HG03378 (cell line): Measurements from ENCODE around the gene SEC23B.
"Not testable (repeated sequence)": the region's sequence is repeated elsewhere in the genome, so short reads cannot be mapped to it uniquely, and the experiment has no call there.

Source experiments
- ATAC-seq: cut with Tn5 transposase; IDR thresholded peaks from one replicate; pipeline ENCODE4 v1.9.1; 2021; ENCODE audit warnings: mild to moderate bottlenecking, moderate library complexity; ENCODE audit not compliant: unreplicated experiment

Gene SEC23B

DNA sequence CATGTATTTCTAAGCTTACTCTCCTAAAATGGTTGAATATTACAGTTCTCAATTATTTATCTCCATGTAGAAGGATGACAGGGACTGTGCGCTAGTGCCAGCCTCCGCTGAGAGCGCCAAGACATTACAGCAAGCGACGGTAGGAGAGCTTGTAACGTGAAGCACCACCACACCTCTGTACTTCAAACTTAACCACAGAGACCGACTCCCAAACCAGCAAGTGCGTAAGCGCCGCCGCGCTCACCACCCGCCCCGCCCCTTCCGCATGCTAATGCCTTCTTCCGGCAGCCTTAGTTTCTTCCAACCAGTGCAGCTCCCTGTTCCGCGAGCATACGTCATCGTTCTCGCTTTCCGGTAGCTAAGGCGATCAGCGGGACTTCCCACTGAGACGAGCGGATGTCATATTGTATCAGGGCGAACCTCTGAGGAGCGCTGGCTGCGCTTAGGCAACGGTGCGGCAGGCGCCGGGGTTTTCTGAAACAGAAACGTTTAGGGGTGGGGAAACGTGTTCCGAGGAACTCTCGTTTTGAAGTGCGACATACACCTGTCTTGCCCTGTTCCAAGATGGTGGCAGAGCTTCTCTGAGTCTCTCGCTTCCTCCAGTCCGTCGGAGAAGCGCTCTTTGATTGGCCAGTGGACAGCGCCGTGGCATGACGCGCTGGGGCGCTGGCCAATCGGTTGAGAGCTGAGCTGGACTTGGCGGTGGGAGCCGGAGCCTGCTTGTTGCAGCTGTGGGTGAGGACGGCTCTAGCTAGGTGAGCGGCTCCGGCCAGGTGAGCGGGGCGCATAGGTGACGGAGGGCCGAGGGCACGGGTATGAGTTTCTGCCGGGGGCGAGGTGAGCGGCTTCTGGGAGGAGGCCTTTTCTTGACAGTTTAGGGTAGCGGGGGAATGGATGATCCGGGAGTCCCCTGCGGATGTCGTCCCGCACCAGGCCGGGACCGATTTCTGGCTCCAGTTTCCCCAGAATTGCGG, at the start of gene SEC23B:
TSS of gene SEC23B (plus strand) at position 723 of the 974 bp plus-strand sequence. CDS start 2,896 bp downstream, outside the sequence.
- peak; percentile 96 for ATAC-seq

DNA sequence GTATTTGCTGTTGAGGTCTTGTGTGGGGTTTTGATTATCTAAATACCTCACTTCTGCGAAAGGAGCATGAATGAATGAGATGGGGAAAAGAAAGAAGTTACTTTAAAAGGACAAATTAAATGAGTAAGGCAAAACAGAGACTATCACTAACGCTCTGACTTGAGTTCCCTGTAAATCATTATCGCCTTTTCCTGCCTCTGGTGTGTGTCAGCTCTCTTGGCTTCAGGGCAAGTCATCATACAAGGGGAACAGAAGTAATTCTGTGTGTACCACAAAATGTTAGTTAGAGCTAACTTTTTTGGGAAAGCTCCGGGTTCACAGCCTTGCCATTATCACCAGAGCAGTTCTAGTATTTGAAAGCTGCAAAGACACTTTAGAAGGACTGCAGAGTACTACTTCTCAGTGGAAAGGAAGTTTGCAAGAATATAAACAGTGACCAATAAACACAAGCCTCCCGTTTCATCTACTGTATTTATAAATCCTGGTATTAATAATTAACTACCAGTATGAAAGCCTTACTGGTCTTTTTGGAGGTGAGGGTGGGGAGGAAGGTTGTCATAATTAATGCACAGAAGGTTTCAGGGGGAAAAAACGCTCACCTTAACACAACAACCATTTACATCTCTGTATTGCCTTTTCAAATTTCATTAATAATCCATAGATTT, 42.1 kb upstream of the SEC23B start:
- ATAC-seq, result peak; percentile 34

DNA sequence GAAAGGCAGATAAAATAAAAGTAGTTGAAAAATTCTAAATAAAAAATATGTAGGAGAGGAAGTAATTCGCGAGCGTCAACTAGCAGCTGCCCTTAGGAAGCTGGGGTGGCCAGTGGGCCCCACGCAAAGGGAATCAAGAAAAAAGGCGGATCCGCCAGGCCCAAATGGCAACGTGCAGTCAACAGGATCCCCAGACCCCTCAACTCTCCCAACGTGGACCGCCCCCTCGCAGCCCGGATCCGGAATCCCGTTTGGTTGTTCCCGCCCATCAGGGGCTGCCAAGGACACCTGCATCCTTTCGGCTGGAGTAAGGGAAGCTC, 41.2 kb upstream of the SEC23B start:
- ATAC-seq, result peak; percentile 14

DNA sequence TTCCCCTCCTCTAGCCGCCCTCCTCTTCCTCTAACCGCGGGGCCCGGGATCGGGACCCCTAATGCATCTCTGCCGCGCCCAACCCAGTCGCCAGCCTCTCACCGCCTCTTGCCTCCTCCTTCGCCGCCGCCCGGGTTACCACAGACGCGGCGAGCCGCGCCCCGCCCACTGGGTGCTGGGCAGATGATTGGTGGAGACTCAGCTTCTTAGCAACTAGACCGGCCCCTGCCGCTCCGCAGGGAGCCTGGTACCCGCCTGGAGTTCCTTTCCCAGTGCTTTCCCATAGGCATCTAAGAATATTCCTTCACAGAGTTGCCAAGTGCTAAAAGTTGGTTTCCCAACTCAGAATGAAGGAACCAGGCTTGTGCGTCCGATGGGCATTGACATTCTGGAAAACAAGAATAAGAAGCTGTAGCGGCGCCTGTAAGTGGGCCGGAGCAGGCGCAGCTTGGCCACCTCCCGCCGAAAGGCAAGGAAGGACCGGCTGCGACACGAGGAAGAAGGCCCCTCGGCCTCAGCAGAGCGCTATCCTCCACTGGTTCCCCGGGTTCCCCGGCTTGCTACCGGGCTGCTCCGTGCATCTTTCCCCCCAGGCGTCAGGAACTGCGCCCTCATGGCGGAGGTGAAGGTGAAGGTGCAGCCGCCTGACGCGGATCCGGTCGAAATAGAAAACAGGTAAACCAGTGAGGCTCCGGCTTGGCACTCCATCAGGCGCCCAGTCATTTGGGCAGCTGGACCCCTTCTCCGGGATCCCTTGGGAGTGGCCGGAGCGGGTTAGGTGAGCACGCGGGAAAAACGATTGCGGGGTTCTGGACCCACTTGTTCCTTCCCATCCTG, 40.6 kb upstream of the SEC23B start, which contains the start of the genes DZANK1 and POLR3F:
TSS of gene DZANK1 (minus strand) at position 137 of the 837 bp plus-strand sequence. CDS start 1,672 bp downstream, outside the sequence.
TSS of gene POLR3F (plus strand) at position 497 of the 837 bp plus-strand sequence. CDS start at position 614, 117 bp downstream.
- ATAC-seq, result peak; percentile 92

DNA sequence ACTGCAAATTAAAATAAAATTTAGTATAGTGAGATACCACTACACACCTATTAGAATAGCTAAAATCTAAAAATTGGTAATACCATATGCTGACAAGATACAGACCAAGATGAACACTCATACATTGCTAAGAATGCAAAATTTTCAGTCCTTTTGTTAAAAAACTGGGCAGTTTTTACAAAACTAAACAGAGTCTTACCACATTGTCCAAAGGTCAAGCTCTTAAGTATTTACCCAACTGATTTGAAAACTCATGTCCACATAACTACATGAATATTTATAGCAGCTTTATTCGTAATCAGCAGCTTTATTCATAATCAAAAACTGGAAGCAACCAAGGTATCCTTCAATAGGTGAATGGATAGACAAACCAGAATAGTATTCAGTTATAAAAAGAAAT, 30.5 kb upstream of the SEC23B start:
- no peak for ATAC-seq

DNA sequence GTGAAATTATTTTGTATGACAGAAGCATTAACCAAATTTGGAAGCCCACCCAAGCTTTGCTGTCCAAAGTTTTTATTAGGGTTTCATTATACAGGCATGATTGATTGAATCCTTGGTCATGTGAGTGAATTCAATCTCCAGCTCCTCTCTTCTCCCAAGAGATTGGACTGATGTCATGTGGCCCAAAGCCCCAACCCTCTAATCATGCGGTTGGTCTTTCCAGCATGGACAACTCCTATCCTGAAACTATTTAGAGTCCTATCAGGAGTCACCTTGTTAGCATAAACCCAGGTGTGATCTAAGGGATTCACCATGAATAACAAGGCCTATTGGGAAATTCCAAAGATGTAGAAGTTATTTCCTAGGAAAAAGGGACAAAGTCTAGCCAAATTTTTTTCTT, 29.9 kb upstream of the SEC23B start:
- no peak for ATAC-seq

DNA sequence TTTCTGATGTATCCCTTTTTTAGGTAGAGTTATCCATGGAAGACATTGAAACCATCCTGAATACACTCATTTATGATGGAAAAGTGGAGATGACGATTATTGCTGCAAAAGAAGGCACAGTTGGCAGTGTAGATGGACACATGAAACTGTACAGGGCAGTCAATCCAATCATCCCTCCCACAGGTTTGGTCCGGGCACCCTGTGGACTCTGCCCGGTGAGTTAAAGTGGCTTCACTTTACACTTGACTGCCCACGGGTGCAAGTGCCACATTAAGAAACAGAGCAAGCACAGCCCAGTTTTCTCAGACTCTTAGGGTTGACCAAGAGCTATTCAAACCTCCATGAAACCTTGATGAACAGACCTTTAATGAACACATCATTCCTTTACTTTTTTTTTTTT, 26.1 kb upstream of the SEC23B start:
- ATAC-seq, result no peak

DNA sequence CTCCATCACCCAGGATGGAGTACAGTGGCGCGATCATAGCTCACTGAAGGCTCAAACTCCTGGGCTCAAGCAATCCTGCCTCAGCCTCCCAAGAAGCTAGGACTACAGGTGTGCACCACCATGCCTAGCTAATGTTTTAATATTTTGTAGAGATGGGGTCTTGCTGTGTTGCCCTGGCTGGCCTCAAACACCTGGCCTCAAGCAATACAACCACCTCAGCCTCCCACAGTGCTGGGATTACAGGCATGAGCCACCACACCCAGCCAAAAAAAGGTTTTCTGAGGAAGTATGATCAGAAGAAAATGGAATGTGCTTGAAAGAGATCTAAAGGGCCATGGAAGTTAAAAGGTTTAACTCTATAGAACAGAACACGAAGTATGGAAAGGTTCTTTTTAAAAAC, 19.4 kb upstream of the SEC23B start:
- ATAC-seq, result no peak

DNA sequence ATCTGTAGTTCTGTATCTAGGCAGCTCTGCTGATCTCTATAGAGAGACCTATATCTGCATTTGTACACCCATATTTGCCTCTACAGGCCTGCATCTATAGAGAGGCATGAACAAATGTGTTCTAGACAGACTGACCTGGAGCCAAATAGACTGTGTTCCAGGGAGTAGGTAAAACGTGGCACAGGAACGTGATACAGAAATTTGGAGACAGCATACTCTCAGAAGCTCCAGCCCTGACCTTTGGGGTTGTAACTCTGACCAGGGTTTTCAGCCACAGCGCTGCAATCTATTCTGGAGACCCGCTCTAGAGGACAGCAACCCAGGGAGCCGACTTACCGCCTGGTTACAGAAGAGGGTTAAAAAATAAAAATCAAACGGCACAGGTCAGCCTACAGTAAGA, 11.7 kb upstream of the SEC23B start:
- no peak for ATAC-seq

DNA sequence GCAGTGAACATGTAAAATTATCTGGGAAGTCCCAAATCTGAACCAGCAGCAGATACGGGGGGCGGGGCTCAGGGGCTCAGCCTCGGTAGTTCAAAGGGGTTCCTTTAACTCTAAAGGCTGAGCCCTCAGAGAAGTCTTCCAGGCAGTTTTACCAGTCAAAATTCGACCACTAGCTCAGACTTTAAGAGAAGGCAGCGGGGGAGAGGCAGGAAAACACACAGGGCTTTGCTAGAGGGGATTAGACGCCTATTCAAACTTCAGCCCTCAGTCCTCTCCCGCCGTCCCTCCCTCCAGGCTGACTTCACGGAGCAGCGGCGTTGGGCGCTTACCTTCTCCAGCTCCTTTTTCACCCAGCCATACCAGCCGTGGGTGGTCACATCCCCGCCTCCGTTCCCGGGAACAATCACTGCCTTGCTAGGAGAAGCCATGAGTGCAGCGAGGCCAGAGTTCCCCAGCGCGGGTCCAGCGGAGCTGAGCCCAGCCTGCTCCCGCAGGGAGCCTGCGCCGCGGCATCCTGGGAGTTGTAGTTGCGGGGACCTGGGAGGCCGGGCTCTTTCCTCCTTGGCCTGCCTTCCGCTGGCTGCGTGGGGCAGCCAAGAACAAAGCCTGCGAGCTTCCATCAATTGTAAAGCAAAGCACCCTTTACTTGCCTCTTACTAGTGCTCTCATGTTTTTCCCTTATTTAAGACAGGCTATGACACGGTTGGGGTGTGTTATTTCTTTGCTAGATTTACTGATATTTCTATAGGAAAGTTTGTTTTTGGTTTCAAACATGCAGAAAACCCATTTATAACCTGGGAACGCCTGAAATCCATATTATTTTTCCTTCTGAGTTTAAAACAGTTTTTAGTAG, 10.8 kb upstream of the SEC23B start, which contains the start of gene RBBP9:
TSS of gene RBBP9 (minus strand) at position 486 of the 853 bp plus-strand sequence. CDS start at position 428, 58 bp downstream.
- ATAC-seq, result peak; percentile 91

DNA sequence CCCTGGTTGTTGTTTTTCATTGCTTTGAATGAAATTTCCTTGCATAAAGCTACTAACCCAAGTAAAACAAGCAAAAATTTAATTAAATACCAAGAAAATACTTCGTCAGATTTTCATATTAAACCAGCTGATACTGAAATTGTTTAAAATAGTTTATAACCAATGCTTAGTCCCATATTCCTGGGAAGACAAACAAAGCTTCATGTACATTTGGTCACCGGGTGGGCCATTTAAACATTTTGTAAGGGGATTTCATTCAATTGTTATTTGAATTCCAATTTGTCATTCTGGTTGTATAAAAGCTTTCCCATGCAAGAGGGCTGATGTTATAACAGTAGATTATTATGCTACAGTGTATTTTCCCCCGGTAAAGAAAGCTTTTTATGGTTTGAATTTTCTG, 10.1 kb upstream of the SEC23B start:
- ATAC-seq, result no peak

DNA sequence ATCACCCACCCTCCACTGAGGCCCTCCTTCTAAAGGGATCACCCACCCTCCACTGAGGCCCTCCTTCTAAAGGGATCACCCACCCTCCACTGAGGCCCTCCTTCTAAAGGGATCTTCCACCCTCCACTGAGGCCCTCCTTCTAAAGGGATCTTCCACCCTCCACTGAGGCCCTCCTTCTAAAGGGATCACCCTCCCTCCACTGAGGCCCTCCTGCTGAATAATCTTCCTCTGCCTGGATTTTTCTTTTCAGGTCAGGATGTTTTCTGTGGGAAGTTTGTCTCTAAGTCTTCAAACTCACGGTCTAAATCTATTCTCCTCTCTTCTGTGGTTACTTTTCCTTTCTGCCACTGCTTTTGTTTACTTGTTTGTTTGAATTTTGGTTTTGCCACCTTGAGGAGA, 6.1 kb upstream of the SEC23B start:
- ATAC-seq, result not testable (repeated sequence)

DNA sequence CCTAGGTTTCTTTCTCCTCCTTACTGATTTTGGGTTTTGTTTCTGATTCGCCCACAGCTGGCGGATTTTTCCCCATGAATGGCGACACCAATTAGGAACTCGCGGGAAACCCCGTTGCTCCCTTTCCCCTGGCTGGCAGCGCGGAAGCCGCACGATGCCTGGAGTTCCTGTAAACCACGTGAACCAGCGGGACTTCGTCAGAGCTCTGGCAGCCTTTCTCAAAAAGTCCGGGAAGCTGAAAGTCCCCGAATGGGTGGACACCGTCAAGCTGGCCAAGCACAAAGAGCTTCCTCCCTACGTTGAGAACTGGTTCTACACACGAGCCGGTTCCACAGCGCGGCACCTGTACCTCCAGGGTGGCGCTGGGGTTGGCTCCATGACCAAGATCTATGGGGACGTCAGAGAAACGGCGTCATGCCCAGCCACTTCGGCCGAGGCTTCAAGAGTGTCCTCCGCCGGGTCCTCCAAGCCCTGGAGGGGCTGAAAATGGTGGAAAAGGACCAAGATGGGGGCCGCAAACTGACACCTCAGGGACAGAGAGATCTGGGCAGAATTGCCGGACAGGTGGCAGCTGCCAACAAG, 3.2 kb upstream of the SEC23B start:
- no peak for ATAC-seq

DNA sequence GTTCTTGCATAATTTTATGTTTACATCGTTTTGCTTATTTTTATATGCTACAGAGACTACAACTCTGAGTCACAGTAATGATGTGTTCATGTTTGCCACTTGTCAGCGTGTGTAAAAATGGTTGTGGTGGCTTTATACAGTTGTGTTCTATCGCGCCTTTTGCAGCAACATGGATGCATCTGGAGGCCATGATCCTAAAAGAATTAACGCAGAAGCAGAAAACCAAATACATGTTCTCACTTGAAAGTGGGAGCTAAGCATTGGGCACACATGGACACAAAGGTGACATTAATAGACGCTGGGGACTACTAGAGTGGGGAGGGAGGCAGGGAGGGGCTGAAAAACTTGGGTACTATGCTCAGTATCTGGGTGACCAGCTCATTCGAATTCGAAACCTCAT, 996 bp upstream of the SEC23B start:
- ATAC-seq, result no peak

DNA sequence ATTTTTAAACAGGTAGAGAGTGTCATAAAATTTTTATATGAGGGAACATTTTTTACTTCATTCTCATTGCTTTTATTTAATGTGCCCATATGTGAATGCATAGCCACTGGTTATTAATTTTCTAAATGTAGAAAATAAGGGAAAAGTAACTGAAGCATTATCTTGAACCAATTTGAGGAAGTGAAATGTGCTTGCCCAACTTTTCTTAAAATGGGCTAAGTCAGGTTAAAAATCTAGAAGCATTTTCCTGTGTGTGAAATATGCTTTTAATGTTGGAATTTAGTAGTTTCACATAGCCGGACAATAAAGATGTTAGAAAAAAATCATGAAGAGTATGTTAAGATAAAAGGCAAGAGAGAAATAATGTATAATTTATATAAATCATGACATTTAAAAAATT, 3.8 kb downstream of the SEC23B start:
- ATAC-seq, result no peak

DNA sequence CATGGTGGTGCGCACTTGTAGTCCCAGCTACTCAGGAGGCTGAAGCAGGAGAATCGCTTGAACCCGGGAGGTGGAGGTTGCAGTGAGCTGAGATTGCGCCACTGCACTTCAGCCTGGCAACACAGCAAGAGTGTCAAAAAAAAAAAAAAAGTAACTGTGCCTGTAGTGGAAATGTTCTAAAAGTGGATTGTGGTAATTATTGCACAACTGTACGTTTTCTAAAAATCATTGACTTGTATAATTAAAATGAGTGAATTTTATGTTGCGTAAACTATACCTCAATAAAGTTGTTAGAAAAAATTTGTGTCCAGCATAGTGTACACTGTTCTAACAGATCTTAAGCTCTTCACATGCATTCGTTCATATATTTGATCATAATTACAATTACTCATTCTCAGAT, 5.5 kb downstream of the SEC23B start:
- ATAC-seq, result no peak

DNA sequence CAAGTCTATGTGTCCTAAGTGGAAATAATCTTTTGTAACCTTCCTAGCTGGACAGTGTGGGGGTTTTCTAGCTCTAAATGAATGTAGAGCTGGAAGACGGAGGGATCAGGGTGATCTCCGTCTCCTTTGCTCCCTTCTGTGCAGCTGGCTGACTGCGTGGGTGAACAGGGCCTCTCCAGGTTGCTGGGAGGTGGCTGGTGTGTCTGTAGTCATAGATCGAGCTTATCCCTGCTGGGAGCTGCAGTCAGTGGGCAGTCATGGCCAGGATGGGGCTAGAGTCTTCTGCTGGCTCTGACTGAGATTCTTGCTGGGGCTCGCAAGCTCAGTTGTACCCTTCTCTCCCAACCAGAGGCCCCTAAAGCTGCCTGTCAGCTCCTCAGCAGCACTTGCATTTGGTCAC, 6.4 kb downstream of the SEC23B start:
- no peak for ATAC-seq

DNA sequence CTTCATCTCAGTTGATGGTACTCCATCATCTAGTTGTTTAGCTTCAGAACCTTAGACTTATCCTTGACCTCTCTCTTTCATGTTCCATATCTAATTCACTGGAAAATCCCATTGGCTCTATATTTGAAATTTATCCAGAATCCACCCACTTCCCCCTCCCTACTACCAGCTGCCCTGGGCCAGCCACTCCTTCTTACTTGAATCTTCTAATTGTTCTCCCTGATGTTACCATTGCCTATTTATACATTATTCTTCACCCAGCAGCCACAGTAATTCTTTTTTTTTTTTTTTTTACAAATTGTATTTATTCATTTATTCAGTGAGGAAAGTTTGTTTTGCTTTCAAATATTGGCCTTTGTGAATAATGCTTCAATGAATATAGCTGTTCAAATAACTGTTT, 8.2 kb downstream of the SEC23B start:
- ATAC-seq, result no peak

DNA sequence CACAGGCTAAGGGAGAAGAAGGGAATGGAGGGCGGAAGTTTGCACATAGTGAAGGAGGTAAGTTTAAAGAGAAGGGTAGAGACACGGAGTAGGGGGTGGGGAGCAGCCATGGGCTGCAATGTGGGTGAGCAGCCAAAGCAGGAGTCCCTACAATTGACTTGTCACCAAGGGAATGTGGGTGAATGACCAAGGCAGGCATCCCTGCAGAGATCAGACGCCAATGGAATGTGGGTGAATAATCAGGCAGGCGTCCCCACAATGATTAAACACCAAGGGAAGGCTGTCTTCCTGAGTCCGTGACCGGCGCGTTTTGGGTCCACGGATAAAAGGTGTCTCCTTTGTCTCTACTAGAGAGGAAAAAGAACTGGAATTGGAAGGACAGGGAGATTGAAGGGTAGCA, 14.3 kb downstream of the SEC23B start:
- ATAC-seq, result not testable (repeated sequence)

DNA sequence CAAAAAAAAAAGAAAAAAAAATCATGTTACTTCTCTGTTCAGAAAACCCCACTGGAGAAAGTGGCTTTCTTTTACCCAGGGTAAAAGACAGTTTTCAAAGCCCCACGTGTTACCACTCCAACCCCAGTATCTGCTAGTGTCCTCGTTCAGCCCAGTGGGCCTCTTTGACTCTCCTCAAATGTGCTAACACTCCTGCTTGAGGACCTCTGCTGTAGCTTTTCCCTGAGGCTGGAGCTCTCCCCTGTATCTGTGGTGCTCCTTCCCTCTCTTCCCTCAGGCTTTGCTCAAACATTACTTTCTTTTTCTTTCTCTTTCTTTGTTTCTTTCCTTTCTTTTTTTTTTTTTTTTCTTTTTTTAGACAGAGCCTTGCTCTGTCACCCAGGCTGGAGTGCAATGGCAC, 15.3 kb downstream of the SEC23B start:
- no peak for ATAC-seq
